ENCODE results near the gene CDC42EP5. TPM values are rescaled to one million over a fixed set of nuclear protein-coding genes. Genes with fewer than 3 reads are reported as not detected.

CDC42EP5 gene
- total and polyA plus RNA-seq, 10 of the 15 experiments (the other 5 are each of a cell fraction or from before 2014, with no cell fraction given), result 0.42 to 1.8 (median 1.4) TPM; not detected in 6

DNA sequence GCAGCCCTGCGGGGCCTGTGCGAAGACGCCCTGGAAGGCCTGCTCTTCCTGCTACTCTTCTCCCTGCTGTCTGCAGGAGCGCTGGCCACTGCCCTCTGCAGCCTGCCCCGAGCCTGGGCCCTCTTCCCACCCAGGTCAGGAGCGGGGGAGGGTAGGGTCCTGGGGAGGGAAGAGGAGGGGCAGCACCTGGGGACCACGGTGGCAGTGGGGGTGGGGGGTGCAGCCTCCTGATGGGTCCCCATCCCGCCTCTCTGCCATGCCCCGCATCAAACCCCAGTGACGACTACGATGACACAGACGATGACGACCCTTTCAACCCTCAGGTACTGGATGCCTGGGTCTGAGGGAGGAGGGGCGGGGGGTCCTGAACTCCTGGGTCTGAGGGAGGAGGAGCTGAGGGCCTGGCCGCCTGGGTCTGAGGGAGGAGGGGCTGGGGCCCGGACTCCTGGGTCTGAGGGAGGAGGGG, 37.5 kb downstream of the CDC42EP5 start:
- ChIA-PET SMC1A (ENCODE audit: uncharacterized antibody, unreplicated experiment) (no interaction called here), POLR2A (no interaction called here), CTCF (no interaction called here), RAD21 (ENCODE audit: unreplicated experiment) (no interaction called here)
- no peak for TF ChIP-seq ZZZ3 (IDR thresholded peaks at IDR 0.05; ENCODE audit: control insufficient read depth, insufficient read length, low read depth)
- no peak for TF ChIP-seq NRF1 (conservative IDR thresholded peaks at IDR 0.05; ENCODE audit: low read depth, low read length)
- no peak for TF ChIP-seq IKZF1 (conservative IDR thresholded peaks at IDR 0.05)
- no peak for TF ChIP-seq RAD51 (IDR thresholded peaks at IDR 0.05)
- TF ChIP-seq TAF1 (IDR thresholded peaks at IDR 0.05; ENCODE audit: borderline replicate concordance, low read depth, low read length), result no peak
- TF ChIP-seq POLR2A (IDR thresholded peaks at IDR 0.05; ENCODE audit: low read depth, low read length), result no peak; the same call in 1 of the 2 replicates
- no peak for TF ChIP-seq SRF (IDR thresholded peaks at IDR 0.05; ENCODE audit: low read depth in 2 of 2, low read length in 2 of 2)
- DNase-seq (ENCODE audit: low read depth, low spot score), result no peak
- no peaks in the 10 kb centered on the region for H3K4me1 ChIP-seq (ENCODE audit: control insufficient read depth, insufficient read depth, low read length)
- no peaks in the 10 kb centered on the region for H3K79me2 ChIP-seq (ENCODE audit: control insufficient read depth, insufficient read depth, low read length)
- no peaks in the 10 kb centered on the region; a peak in 2 of 4 replicates for H3K36me3 ChIP-seq (ENCODE audit: control insufficient read depth in 2 of 2, insufficient read depth in 2 of 2, low read length in 1 of 2)
- H3K9ac ChIP-seq (ENCODE audit: control insufficient read depth, insufficient read depth, low read length), result no peak overlapping the region
- no peak overlapping the region for H2AFZ ChIP-seq (ENCODE audit: control insufficient read depth, low read depth, low read length)
- intact Hi-C loops (cut with micrococcal nuclease; ENCODE audit: unreplicated experiment), result no loop called here
- H4K20me1 ChIP-seq (ENCODE audit: control insufficient read depth, insufficient read depth), result no peaks in the 10 kb centered on the region; the same call in 1 of the 2 replicates
- in situ Hi-C loops (cut with MboI), result no loop called here
- BruUV-seq (replicated peaks), result no TSS peak
- no peak for ATAC-seq
- no peak for FAIRE-seq
- WGBS (ENCODE audit: insufficient coverage, insufficient replicate concordance, low lambda C conversion rate, missing lambda C conversion rate), result 90% methylated on average over 8 of the region's 16 CpGs
- H3K27ac ChIP-seq (ENCODE audit: control insufficient read depth, insufficient read depth), result no peak overlapping the region
- no peak overlapping the region for H3K4me3 ChIP-seq
- no peaks in the 10 kb centered on the region for H3K27me3 ChIP-seq (replicated peaks in 1 of 2; ENCODE audit: control insufficient read depth in 2 of 2, insufficient read depth in 2 of 2, low read length in 1 of 2)
- no peaks in the 10 kb centered on the region for H3K9me3 ChIP-seq (replicated peaks; ENCODE audit: control insufficient read depth, insufficient read depth, low read length)
- no peak overlapping the region for H3K4me2 ChIP-seq (ENCODE audit: control insufficient read depth, insufficient read depth)

- 83% methylated on average over 11 of the region's 11 CpGs for WGBS (ENCODE audit: insufficient coverage, insufficient replicate concordance, low lambda C conversion rate, missing lambda C conversion rate)
- H3K4me2 ChIP-seq (ENCODE audit: control insufficient read depth, insufficient read depth), result no peak overlapping the region
- ChIA-PET POLR2A (no interaction called here), SMC1A (ENCODE audit: uncharacterized antibody, unreplicated experiment) (no interaction called here), CTCF (no interaction called here), RAD21 (ENCODE audit: unreplicated experiment) (no interaction called here)
- H3K9me3 ChIP-seq (replicated peaks; ENCODE audit: control insufficient read depth, insufficient read depth, low read length), result no peaks in the 10 kb centered on the region
- H3K4me3 ChIP-seq, result no peak overlapping the region
- H4K20me1 ChIP-seq (ENCODE audit: control insufficient read depth, insufficient read depth), result no peaks in the 10 kb centered on the region; the same call in 1 of the 2 replicates
- no peak overlapping the region for H3K9ac ChIP-seq (ENCODE audit: control insufficient read depth, insufficient read depth, low read length)
- no peak for DNase-seq (ENCODE audit: low read depth, low spot score)
- no peaks in the 10 kb centered on the region for H3K27me3 ChIP-seq (replicated peaks in 1 of 2; ENCODE audit: control insufficient read depth in 2 of 2, insufficient read depth in 2 of 2, low read length in 1 of 2)
- no peak overlapping the region for H3K27ac ChIP-seq (ENCODE audit: control insufficient read depth, insufficient read depth)
- no peak for ATAC-seq
- no peak overlapping the region for H2AFZ ChIP-seq (ENCODE audit: control insufficient read depth, low read depth, low read length)
- in situ Hi-C loops (cut with MboI), result no loop called here
- H3K36me3 ChIP-seq (ENCODE audit: control insufficient read depth in 2 of 2, insufficient read depth in 2 of 2, low read length in 1 of 2), result no peaks in the 10 kb centered on the region; a peak in 1 of 4 replicates
- FAIRE-seq, result no peak
- no TSS peak for BruUV-seq (replicated peaks)
- H3K4me1 ChIP-seq (ENCODE audit: control insufficient read depth, insufficient read depth, low read length), result no peaks in the 10 kb centered on the region
- H3K79me2 ChIP-seq (ENCODE audit: control insufficient read depth, insufficient read depth, low read length), result no peaks in the 10 kb centered on the region
- no peak for TF ChIP-seq SMAD1 (IDR thresholded peaks at IDR 0.05; ENCODE audit: low read depth, partially characterized antibody)
- TF ChIP-seq POLR2AphosphoS5 (IDR thresholded peaks at IDR 0.05; ENCODE audit: low read length), result no peak
- no peak for TF ChIP-seq BCL11A (IDR thresholded peaks at IDR 0.05; ENCODE audit: low read depth, low read length)
- no peak for TF ChIP-seq HSF1 (IDR thresholded peaks at IDR 0.05; ENCODE audit: low read depth, low read length)
- no peak for TF ChIP-seq ZSCAN29 (IDR thresholded peaks at IDR 0.05)
- no peak for TF ChIP-seq FOXM1 (IDR thresholded peaks at IDR 0.05; ENCODE audit: low read depth, low read length)
- TF ChIP-seq DPF2 (IDR thresholded peaks at IDR 0.05), result no peak
- no peak for TF ChIP-seq MEF2A (IDR thresholded peaks at IDR 0.05; ENCODE audit: insufficient read depth, low read depth, low read length)
- TF ChIP-seq, protein P1, sequence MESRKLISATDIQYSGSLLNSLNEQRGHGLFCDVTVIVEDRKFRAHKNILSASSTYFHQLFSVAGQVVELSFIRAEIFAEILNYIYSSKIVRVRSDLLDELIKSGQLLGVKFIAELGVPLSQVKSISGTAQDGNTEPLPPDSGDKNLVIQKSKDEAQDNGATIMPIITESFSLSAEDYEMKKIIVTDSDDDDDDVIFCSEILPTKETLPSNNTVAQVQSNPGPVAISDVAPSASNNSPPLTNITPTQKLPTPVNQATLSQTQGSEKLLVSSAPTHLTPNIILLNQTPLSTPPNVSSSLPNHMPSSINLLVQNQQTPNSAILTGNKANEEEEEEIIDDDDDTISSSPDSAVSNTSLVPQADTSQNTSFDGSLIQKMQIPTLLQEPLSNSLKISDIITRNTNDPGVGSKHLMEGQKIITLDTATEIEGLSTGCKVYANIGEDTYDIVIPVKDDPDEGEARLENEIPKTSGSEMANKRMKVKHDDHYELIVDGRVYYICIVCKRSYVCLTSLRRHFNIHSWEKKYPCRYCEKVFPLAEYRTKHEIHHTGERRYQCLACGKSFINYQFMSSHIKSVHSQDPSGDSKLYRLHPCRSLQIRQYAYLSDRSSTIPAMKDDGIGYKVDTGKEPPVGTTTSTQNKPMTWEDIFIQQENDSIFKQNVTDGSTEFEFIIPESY (IDR thresholded peaks at IDR 0.05), result no peak
- intact Hi-C loops (cut with micrococcal nuclease; ENCODE audit: unreplicated experiment), result no loop called here
Measured at GRCh38 chr19:54434873-54435214, 38.3 kb downstream of the CDC42EP5 start.

Measured in GM12878 (cell line).